IMR-90 (cell line): ENCODE measurements around the gene ZNF385B. TPM values are rescaled to one million over a fixed set of nuclear protein-coding genes. Genes with fewer than 3 reads are reported as not detected.

ENCODE experiments used
- ATAC-seq: fragments of 200-7000 bp; cut with Tn5 transposase; 2 replicates; pipeline ENCODE4 v1.9.1; 2020; ENCODE audit warnings: low read depth, mild to moderate bottlenecking, moderate library complexity
- BruUV-seq: library from RNA; stranded (reverse); fragments of 400-500 nt; replicated peaks from 2 replicates; lab custom pipeline; 2021; lab: Mats Ljungman, UMichigan
- CTCF ChIA-PET: fragments of 300-600 bp; formaldehyde crosslinking; extraction: SDS; loops from one replicate; lab custom pipeline; 2021; ENCODE audit warnings: antibody characterized with exemption; lab: Yijun Ruan, JAX
- POLR2A ChIA-PET: fragments of 300-600 bp; sonication (Branson Sonifier 250); formaldehyde crosslinking; loops from one replicate; lab custom pipeline; 2022; ENCODE audit warnings: antibody characterized with exemption; ENCODE audit not compliant: unreplicated experiment; lab: Charles Lee
- DNase-seq: peaks from one replicate; pipeline ENCODE4 v3.0.0; 2013
- H2AFZ ChIP-seq: replicated peaks from 2 replicates; pipeline ENCODE3; 2013; ENCODE audit warnings: low read length, mild to moderate bottlenecking; ENCODE audit not compliant: poor library complexity
- H2AK5ac ChIP-seq: 2 replicates; pipeline ENCODE4 v1.6.1; 2013; ENCODE audit warnings: low read depth, low read length, inconsistent platforms
- H2AK9ac ChIP-seq: replicated peaks from 2 replicates; pipeline ENCODE3; 2013; ENCODE audit warnings: mild to moderate bottlenecking, low read depth, low read length, moderate library complexity; ENCODE audit not compliant: poor library complexity
- H2BK120ac ChIP-seq: 2 replicates; pipeline ENCODE4 v1.6.1; 2013; ENCODE audit warnings: low read depth, low read length, inconsistent platforms
- H2BK15ac ChIP-seq: 3 replicates; pipeline ENCODE4 v1.6.1; 2013; ENCODE audit warnings: low read depth, low read length, inconsistent platforms
- H2BK20ac ChIP-seq: 2 replicates; pipeline ENCODE4 v1.6.1; 2013; ENCODE audit warnings: low read depth, mild to moderate bottlenecking, inconsistent platforms, low read length, moderate library complexity
- H2BK5ac ChIP-seq: 2 replicates; pipeline ENCODE4 v1.6.1; 2013; ENCODE audit warnings: mild to moderate bottlenecking, low read depth, low read length, inconsistent platforms; ENCODE audit not compliant: poor library complexity, severe bottlenecking
- H3K14ac ChIP-seq: replicated peaks from 2 replicates; pipeline ENCODE4 v1.6.1; 2013; ENCODE audit warnings: low read depth, low read length, inconsistent platforms
- H3K18ac ChIP-seq: 2 replicates; pipeline ENCODE4 v1.6.1; 2013; ENCODE audit warnings: low read depth, low read length, control low read depth
- H3K23ac ChIP-seq: 2 replicates; pipeline ENCODE4 v1.6.1; 2013; ENCODE audit warnings: low read depth, low read length, inconsistent platforms
- H3K27ac ChIP-seq: 2 replicates; pipeline ENCODE4 v1.5.1; 2013; ENCODE audit warnings: mild to moderate bottlenecking, control low read depth, low read length; ENCODE audit not compliant: insufficient read depth
- H3K27me3 ChIP-seq: 2 replicates; pipeline ENCODE4 v1.6.1; 2013; ENCODE audit warnings: low read length; ENCODE audit not compliant: control insufficient read depth, insufficient read depth
- H3K36me3 ChIP-seq: 2 replicates; pipeline ENCODE4 v1.6.1; 2013; ENCODE audit warnings: low read length, mixed read lengths; ENCODE audit not compliant: control insufficient read depth, insufficient read depth
- H3K4ac ChIP-seq: 2 replicates; pipeline ENCODE4 v1.6.1; 2013; ENCODE audit warnings: low read depth, low read length, inconsistent platforms
- H3K4me1 ChIP-seq: 2 replicates; pipeline ENCODE4 v1.6.1; 2013; ENCODE audit warnings: low read length, mixed read lengths; ENCODE audit not compliant: control insufficient read depth, insufficient read depth
- H3K4me2 ChIP-seq: 2 replicates; pipeline ENCODE4 v1.6.1; 2013; ENCODE audit warnings: low read depth, mild to moderate bottlenecking, control low read depth, low read length, moderate library complexity
- H3K4me3 ChIP-seq: 2 replicates; pipeline ENCODE4 v1.5.1; 2013; ENCODE audit warnings: low read depth, mild to moderate bottlenecking, control low read depth, low read length, moderate library complexity; ENCODE audit not compliant: insufficient read depth
- H3K56ac ChIP-seq: 2 replicates; pipeline ENCODE4 v1.6.1; 2013; ENCODE audit warnings: low read length, inconsistent platforms; ENCODE audit not compliant: insufficient read depth; ENCODE audit errors: extremely low read depth
- H3K79me1 ChIP-seq, 2 experiments: 2 replicates each; pipeline ENCODE4 v1.6.1; 2013; ENCODE audit warnings: low read length in 2 of 2, inconsistent platforms in 1 of 2, low read depth in 1 of 2
- H3K9ac ChIP-seq: 2 replicates; pipeline ENCODE4 v1.6.1; 2013; ENCODE audit warnings: low read depth, low read length, control low read depth
- H3K9me1 ChIP-seq: 2 replicates; pipeline ENCODE4 v1.6.1; 2013; ENCODE audit warnings: low read length, inconsistent platforms; ENCODE audit not compliant: insufficient read depth
- H3K9me3 ChIP-seq: 2 replicates; pipeline ENCODE4 v1.6.1; 2013; ENCODE audit warnings: low read length; ENCODE audit not compliant: control insufficient read depth, insufficient read depth
- H4K20me1 ChIP-seq: 2 replicates; pipeline ENCODE4 v1.6.1; 2013; ENCODE audit warnings: low read length, inconsistent platforms; ENCODE audit not compliant: insufficient read depth
- H4K5ac ChIP-seq: 2 replicates; pipeline ENCODE4 v1.6.1; 2013; ENCODE audit warnings: mild to moderate bottlenecking, low read depth, low read length, control low read depth
- H4K8ac ChIP-seq, 2 experiments: 2 replicates each; pipeline ENCODE4 v1.6.1; 2013; ENCODE audit warnings: low read depth in 2 of 2, low read length in 2 of 2, control low read depth in 1 of 2, inconsistent platforms in 1 of 2
- H4K91ac ChIP-seq: 2 replicates; pipeline ENCODE4 v1.6.1; 2013; ENCODE audit warnings: low read depth, low read length, inconsistent platforms; ENCODE audit not compliant: insufficient read depth
- CEBPB ChIP-seq: IDR thresholded peaks from 2 replicates; pipeline ENCODE4 v1.6.1; 2012; ENCODE audit warnings: low read depth, low read length, improper control_type of control experiment
- MAFK ChIP-seq: IDR thresholded peaks from 2 replicates; pipeline ENCODE4 v1.6.1; 2012; ENCODE audit warnings: low read depth, low read length, improper control_type of control experiment
- dilution Hi-C: fragments of 300-500 bp; cut with HindIII; formaldehyde crosslinking; loops from one replicate; pipeline ENCODE4 v1.14.3; 2018; ENCODE audit warnings: low sequenced_read_pairs; ENCODE audit not compliant: unreplicated experiment
- in situ Hi-C: fragments of 300-500 bp; cut with MboI; formaldehyde crosslinking; loops from 3 replicates; pipeline ENCODE4 v1.14.3; 2019; ENCODE audit warnings: low sequenced_read_pairs, inconsistent platforms, mixed read lengths
- intact Hi-C: fragments of 100-400 bp; cut with micrococcal nuclease; formaldehyde crosslinking; loops from 2 replicates; pipeline ENCODE4 v1.10.0; 2022
- polyA plus RNA-seq, 3 experiments: library from polyadenylated mRNA; depleted of rRNA; stranded (reverse); fragments of >200 nt; gene quantifications; 2 replicates each; pipeline ENCODE4 v1.2.3, GENCODE V29; 2012; ENCODE audit warnings: low replicate concordance in 1 of 3
- total RNA-seq: library from RNA; depleted of rRNA; stranded (reverse); fragments of >200 nt; gene quantifications from 2 replicates; pipeline ENCODE4 v1.2.3, GENCODE V29; 2012

ZNF385B gene
- total and polyA plus RNA-seq, 2 of the 4 experiments (the other 2 are of a cell fraction) = not detected

DNA sequence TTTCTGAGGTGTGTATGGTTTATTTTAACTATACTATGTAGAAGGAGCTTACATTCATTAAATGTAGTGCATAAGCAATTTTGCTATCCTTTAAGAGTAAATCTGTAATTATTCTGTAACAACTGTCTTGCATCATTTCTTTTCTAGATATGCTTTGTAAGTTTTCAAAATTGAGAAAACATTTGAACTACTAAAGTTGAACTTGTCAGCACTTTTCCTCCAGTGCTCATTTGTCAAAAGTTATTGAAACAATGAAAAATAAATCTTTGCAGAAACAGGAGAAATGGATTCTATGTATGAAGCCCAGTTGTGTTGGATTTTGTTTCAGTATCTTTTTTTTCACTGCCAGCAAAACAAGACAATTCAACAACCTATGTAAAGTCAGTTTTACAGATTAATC is 14.5 kb upstream of the ZNF385B start:
- intact Hi-C loops = no loop called here
- TF ChIP-seq MAFK (0 out of 2 replicates have a peak, but pooled peaks have one; percentile 3), CEBPB (no peak)
- dilution Hi-C loops = no loop called here
- ChIA-PET POLR2A (interaction anchor here (0.6 kb wide), 1 partner anchor 16 kb away, joined by 3 read pairs; no protein-coding TSS in a partner anchor), CTCF (interaction anchor here (1.5 kb wide), 1 partner anchor 47 kb away, joined by 3 read pairs; no protein-coding TSS in a partner anchor)
- Histone ChIP-seq H3K27me3 (no peaks in the 10 kb centered on the region; the same call in 1 of the 2 replicates), H2BK5ac (no peak overlapping the region), H2AK9ac (no peak overlapping the region), H2BK20ac (no peak overlapping the region), H3K18ac (no peak overlapping the region), H3K56ac (no peak overlapping the region), H3K9me1 (no peaks in the 10 kb centered on the region), H3K14ac (no peak overlapping the region), H3K9ac (no peak overlapping the region), H3K9me3 (no peaks in the 10 kb centered on the region), H3K36me3 (no peaks in the 10 kb centered on the region), H2AK5ac (no peak overlapping the region), H3K4ac (no peak overlapping the region), H3K4me3 (no peak overlapping the region), H3K27ac (no peak overlapping the region), H4K91ac (no peak overlapping the region), H4K20me1 (no peaks in the 10 kb centered on the region), H3K4me2 (no peak overlapping the region), H3K23ac (no peak overlapping the region), H2AFZ (no peak overlapping the region), H2BK15ac (no peak overlapping the region), H3K4me1 (no peaks in the 10 kb centered on the region), H2BK120ac (no peak overlapping the region), H4K5ac (no peak overlapping the region), H3K79me1 (no peaks in the 10 kb centered on the region), H4K8ac (no peak overlapping the region)
- DNase-seq = no peak
- no TSS peak for BruUV-seq
- no peak for ATAC-seq
- in situ Hi-C loops = no loop called here
